UCSD-AML1 (cell line): ENCODE data around the gene DCP1A.
"Not testable (repeated sequence)": the region's sequence is repeated elsewhere in the genome, so short reads cannot be mapped to it uniquely, and the experiment has no call there.

Experiments
- DNase-seq: peaks from one replicate; lab custom pipeline; 2025; ENCODE audit not compliant: unreplicated experiment; lab: John Stamatoyannopoulos, UW

Gene DCP1A

DNA sequence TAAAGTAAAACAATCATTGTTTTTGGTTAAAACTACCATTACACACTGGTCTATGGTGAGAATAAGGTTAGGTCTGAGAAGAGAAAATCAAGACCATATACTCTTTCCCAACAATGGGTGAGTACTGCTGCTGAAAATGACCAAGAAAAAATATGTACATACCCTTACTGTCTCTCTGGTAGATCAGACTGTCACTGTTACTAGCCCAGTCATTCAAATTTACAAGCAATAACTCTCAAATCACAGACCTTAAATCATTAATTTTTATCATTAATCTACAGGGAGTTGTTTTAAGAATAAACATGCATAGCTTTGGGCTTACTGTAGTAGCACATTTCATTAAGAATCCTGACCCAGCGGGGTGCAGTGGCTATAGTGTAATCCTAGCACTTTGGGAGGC, 17.4 kb downstream of the DCP1A start:
- DNase-seq: no peak

DNA sequence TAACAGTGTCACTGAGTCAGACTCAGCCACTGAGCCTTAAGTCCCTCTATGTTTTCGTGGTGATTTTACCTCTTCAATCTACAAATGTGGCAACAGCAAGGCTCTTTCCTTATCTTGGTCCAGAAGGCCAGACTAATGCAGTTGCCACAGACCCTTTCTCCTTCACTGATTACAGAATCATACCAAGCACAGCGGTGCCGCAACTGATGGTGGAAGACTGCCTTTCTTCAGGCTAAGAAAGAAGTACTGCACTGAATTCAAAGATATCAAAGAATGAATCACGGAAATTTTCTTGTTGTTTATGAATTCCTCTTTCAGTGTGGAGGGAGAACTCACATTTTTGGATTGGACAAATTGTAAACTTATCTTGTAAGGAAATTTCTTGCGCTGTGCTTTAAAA, 18.6 kb downstream of the DCP1A start:
- DNase-seq: no peak

DNA sequence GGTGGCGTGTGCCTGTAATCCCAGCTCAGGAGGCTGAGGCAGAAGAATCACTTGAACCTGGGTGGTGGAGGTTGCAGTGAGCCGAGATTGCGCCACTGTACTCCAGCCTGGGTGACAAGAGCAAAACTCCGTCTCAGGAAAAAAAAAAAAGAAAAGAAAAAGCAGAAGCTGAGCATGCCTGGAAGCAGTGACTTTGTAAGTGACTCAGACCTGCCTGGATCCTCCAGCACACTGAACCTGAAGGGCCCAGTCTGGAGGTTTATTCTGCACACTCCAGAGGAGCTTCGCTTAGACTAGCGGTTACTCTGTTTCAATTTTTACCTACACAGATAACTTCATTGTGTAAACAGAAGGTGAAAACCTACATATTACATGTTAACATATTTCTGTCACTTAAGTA, 19.4 kb downstream of the DCP1A start:
- not testable (repeated sequence) for DNase-seq

DNA sequence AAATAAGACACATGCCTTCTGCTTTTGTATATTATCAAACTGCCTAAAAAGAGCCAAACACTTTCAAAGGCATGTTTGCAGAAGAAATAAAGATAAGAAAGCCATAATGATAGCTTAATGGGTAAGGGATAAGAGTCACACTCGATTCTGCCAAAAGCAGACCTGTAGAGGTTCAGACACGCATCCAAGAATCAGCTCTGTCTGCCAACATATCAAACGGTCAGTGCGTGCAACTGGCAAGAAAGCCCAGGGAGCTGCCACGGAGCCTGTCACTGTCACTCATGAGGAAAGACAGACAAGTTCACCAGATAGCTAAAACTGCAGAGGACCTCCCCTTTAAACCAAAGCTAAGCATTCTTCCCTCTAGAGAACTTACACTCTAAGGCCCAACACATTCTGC, 23.2 kb downstream of the DCP1A start:
- DNase-seq: no peak

DNA sequence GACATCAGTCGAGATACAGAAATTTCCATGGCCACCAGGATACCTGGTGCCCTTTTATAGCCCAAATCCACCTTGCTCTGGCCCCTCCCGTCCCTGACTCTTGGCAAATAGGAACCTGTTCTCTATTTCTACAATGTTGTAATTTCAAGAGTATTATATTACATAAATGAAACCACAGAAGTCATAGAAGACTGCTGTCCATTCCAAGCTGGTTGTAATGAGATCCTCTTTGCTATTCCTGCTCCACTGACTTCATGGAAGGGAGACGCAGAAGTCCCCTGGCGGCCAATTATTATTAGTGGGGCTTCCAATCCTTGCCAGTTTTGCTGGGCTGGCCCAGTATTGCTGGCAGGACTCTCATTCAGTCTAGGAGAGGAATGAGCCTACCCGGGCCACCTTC, 26.6 kb downstream of the DCP1A start:
- DNase-seq: no peak

DNA sequence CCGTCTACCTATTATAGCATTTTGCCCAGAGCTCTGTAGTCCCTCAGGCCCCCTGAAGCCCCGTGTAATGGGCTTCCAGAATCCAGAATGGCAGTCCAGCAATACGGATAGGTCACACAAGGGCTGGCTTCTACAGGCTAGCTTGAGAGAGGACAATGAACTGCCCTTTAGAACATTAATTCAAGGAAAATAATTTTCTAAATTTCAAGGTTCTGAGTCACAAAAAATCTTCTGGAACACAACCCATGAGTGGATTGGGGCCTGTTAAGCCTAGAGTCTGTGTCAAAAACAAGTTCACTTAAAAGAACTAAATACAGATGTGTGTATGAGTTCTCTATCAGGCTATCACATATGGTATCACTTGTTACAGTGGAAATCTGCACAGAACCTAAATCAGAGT, 28.8 kb downstream of the DCP1A start:
- DNase-seq: no peak

DNA sequence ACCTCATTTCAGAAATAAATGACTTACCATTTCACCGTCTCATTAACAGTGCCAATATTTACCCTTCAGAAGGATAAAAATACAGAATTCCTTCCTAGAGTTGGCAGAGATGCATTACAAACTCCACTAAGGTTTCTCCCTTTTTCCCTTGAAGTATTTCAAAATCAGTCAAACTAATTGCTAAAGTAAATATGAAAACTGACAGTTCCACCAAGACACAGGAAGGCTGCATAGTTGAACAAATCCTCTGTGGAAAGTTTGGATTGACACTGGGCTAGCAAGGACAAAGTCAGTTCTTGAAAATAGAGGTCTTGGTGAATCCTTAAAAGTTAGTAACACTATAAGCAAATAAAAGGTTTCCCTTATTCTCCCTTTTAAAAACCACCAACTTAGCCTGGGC, 34.5 kb downstream of the DCP1A start:
- no peak for DNase-seq

DNA sequence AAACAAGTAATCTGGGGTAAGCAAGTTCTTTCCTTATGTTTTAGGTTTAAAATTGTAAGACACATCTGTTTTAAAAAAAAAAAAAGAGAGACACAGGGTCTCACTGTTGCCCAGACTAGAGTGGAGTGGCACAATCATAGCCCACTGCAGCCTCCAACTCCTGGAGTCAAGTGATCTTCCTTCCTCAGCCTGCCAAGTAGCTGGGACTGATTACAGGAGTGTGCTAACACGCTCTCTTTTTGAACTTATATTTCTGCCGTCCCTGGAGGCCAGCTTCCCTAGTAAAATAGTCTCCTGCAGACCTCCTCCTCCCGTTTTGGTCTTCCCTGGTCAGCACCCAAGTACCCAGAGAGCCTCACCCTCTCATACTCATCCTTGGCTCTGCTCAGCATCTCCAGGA, 35.5 kb downstream of the DCP1A start:
- DNase-seq: no peak

DNA sequence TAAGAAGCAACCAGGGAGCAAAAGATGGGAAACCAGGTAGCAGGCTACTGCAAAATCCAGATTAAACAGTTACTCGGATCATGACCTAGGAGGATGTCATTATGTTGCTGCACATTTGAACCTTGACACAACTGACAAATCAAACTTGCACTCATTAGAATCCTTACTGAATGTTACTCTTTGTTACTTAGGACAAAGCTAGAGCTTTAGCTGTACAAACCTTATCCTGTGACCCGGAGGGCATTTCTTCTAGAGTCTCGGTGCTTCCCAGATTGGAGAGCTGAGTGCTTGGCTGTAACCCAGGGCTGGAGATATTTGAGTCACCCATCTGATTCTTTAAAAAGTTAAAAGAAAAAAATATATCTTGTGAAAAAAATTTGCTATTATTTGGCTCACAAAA, 43.4 kb downstream of the DCP1A start:
- no peak for DNase-seq

DNA sequence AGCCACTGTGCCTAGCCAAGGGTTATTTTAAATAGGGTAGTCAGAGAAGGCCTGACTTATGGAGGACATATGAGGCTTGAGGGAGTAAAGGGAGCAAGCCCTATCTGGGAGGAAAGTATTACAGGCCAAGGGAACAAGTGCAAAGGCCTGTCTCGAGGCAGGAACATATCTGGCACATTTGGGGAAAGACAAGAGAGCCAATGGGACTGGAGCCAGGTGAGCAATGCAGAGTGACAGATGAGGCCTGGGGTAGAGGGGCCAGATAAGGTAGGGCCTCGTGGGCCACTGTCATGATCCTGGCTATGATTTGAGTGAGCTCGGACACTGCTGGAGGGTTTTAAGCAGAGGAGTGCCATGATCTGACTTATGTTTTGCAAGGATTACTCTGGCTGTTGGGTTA, 43.8 kb downstream of the DCP1A start:
- DNase-seq: no peak

DNA sequence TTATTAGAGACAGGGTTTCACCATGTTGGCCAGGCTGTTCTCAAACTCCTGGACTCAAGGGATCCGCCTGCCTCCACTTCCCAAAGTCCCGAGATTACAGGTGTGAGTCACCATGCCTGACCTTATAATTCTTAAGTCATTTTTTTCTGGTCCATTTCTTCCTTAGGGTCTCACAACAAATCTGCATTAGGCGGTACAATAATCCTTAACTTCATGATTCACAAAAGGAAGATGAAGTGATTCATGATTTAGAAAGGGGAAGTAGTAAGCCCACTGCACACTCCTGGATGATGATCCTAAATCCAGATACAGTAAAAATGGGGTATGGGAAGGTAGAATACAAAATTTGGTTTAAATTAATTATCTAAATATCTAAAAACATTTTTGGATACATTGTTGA, 46.5 kb downstream of the DCP1A start:
- no peak for DNase-seq

DNA sequence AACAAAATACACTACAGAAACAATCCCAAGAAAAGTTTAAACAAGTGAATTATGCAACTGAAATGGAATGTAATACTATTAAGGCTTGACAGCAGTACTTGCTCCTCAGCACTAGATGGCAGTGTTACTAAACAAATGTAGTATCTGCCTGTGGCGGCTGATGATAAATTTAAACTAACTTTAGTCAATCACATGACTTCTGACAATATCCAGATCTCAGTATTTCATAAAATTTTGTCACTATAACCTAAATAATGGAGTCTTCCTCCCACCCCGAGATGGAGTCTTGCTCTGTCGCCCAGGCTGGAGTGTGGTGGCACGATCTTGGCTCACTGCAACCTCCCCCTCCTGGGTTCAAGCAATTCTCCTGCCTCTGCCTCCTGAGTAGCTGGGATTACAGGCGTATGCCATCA, 47.7 kb downstream of the DCP1A start:
- not testable (repeated sequence) for DNase-seq

DNA sequence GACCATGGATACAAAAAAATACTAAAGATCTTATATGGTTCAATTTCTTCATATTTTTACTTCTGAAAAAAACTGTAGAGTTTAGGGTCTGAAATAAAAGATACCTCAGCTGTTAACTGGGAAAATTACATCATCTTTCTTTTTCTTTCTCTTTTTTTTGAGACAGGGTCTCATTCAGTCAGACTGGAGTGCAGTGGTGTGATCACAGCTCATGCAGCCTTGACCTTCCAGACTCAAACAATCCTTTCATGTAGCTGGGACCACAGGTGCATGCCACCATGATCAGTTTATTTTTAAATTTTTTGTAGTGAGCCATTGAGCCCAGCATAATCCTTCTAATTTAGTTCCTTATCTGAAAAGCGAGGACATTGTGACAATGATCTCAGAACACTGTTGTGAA, 51.9 kb downstream of the DCP1A start:
- no peak for DNase-seq

DNA sequence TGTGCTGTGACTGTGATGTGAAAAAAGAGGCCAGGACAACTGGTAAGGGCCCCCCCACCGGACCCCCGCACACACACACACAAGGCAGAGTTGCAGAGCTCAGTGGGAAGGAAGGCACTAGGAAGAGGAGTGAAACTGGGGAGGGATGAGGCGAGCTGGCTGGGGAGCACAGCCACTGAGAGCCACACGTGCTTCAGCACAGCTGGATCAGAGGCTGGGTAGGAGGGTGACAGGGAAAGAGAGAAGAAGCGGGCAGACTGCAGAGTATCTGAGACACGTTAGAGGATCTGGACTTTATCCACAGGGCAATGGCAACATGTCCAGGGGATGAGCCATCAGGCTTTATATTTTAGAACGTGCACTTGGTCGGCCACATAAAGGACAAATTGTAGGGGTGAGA, 53.5 kb downstream of the DCP1A start:
- DNase-seq: no peak

DNA sequence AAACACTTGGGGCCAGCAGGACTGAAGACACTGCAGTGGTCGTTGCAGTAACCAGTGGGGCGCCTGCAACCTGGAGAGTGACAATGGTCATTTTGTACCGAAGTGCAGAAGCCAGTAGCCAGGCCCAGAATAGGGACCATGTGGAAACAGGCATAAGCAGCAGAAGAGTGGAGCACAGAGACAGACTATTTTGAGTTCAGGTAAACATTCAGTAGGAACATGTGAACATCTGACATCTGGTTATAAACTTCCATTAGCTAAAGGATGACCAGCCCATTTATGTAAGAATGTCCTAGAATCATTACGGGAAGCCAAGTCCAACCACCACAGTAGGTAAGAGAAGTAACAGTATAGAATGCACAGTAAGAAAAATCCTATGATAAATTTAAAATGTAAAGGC, 59.1 kb downstream of the DCP1A start:
- no peak for DNase-seq

DNA sequence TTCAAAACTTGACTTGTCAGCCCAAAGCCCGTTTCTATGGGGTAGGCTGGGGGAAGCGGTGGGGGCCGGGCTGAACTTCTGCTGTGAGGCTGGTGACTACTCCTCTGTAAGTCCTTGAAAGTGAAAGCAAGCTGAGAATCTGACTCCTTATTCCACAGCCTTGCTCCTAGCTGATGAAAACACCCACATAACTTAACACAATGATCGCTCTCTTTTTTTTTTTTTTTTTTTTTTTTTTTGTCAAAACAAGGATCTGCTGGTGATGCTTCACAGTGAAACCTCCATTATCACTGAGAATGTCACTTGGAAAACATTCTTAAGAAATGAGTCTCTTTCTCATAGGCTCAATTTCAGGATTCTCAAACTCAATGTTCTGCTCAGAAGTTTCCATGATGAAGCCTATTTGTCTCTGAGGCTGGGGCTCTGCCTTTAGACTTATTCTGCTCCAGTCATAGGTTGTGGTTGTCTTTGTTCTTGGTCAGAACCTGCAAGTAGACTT, 60.2 kb downstream of the DCP1A start:
- DNase-seq: no peak

DNA sequence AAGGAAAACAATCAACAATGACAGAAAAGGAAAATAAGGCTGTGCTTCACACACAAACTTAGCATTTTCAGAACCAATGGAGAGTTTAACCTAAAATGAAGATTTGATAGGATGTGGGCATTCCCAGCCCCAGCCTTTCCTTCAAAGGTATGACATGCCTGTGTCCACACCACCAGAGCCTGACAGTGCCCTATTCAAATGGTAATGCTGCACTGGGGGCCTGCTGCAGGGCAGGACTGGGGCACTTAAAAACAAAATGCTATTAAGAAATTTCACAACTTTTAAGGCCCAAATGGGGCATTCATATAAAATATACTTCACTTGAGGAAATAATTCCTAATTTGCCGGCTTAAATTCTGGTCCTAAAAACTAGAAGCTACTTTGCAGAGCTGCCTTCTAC, 60.6 kb downstream of the DCP1A start:
- no peak for DNase-seq

DNA sequence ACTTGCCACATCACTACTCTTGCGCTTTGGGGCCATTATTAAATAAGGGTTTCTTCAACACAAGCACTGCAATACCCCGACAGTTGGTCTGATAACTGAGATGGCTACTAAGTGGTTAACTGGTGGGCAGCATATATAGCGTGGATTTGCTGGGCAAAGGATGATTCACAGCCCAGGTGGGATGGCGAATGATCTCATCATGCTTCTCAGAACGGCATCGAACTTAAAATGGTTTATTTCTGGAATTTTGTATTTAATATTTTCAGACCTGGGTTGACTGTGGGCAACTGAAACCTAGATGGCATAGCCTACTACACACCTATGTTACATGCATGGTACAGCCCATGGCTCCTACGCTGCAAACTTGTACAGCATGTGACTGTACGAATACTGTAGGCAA, 64.8 kb downstream of the DCP1A start:
- DNase-seq: no peak

DNA sequence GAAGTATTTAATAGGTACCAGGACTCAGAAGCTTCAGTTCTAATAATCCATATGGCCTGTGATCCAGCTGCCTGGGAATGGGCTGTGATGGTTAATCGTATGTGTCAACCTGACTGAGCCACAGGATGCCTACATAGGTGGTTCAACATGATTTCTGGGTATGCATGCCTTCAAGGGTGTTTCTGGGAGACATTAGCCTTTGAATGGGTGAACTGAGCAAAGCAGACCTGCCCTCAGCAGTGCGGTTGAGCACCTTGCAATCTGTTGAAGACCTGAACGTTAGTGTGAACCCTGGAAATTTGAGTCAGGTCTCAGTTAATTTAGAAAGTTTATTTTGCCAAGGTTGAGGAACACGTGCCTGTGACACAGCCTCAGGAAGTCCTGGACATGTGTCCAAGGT, 68.7 kb downstream of the DCP1A start:
- DNase-seq: no peak

DNA sequence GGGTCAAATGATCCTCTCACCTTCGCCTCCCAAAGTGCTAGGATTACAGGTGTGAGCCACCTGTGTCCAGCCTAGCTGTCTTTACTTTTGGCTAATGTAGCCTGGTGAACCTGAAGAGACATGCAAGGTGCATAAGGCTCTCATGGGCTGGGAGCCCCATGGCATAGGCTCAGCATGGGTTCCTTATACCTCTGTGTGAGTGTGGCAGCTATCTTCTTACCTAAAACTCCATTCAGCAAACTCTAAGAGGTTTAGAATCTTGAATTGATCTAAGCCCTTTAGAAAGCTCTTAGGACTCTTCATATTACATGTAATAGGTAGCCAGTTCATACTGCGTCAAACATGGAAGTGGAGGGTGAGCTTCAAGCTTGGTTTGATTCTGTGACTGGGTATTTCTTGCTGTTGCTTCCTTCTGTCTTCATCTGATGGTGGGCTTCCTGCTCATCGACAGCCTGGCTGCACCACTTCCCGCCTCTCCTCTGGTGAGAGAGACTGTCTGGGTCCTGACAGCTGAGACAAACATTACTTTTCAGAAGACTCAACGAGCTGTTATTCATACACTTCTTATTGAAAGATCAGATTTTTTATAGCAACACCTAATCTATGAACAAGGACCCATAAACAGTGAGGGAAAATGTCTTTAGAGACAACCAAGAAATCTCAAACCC, 72.3 kb downstream of the DCP1A start:
- DNase-seq: peak; percentile 38

DNA sequence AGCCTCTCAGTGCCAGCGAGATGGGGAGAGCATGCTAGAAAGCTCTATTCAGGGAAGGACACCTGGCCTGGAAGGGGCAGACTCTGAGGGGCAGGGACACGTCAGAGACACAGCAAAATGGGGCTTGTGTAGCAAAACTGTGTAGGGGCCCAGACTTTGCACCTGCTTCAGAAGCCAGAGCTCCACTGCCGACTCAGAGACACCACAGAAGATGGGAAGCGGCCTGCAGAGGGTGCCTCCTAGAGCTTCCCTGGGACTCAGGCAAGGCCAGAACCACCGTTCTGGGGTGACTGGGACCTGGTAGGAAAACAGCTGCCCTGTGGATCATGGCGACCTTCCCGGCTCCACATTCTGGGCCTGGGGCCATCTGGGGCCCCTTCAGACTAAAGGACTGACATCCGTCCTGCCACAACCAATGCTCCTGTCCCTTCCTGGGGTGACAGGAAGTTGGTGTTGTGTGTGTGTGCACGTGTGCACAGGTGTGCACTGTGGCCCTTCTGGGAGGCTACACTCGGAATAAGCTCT, 74.1 kb downstream of the DCP1A start:
- no peak for DNase-seq

DNA sequence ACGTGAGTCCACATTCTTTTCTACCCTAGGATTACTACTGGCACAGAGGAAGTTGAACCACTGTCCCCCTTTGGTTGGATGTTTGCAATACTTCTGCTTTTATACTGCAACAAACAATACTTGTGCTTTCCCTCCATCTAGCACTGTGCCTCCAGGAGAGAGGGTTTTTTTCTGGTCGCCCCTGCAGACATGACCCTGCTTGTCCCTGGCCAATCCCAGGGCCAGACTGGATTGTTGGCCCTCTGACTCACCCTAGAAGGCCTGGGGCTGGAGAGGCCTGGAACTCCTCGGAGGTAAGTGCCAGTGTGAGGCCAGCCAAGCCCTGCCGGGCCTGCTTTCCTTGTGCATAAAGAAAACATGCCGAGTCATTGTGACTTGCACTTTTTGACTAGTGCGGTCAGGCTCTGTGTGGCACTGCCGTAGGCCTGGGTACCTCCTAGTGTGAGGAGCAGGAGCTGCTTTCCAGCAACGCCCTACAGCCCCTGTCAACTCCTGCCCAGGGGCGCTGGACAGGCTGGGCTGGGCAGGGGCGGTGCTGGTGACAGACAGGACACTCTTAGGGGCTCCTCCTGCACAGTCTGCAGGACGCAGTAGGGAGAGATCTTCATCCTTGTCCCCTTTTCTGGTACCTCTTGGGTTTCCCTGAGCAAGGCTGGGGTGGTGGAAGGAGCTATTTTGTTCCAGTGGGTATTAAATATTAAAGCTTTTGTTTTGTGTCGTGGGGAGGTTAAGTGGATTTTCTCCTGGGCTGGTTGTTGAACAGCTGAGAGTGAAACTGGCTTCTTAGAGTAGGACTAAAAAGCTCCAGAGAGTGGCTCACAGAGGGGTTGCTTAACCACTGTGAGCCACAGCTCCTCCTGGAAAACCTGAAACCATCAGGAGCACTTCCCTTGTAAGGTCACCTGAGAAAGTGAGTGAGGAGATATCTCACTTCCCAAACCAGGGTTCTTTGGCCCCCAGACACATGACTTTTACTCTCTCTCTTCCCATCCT, 77.2 kb downstream of the DCP1A start:
- DNase-seq: peak; percentile 93
